DMS79 (cell line): ENCODE data around the gene KHDC3L.
"Not testable (repeated sequence)": the region's sequence is repeated elsewhere in the genome, so short reads cannot be mapped to it uniquely, and the experiment has no call there.

Experiments
- DNase-seq: peaks from one replicate; lab custom pipeline; 2025; lab: John Stamatoyannopoulos, UW

Gene KHDC3L

DNA sequence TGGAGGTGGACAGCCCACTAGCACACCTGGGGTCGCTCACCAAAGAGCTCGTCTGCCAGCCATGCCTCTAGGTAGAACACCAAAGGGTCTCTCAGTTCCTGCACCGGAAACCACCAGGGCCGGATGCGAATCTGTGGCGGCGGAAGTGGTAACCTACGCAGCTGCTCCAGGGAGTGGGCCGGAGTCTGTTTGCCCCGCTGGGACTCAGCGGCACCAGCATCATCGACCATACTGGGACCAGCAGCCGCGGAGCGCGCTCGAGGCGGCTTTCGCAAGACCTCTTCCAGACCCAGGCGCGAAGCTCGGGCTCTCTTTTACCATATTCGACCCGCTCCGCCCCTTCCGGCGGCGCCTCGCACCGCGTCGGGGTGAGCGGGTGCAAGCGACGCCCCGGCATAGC is 7.1 kb downstream of the KHDC3L start, which contains the start of gene OOEP:
OOEP (minus strand) TSS at position 335 of the 400 bp plus-strand sequence; CDS start at position 230, 105 bp downstream.
- no peak for DNase-seq

DNA sequence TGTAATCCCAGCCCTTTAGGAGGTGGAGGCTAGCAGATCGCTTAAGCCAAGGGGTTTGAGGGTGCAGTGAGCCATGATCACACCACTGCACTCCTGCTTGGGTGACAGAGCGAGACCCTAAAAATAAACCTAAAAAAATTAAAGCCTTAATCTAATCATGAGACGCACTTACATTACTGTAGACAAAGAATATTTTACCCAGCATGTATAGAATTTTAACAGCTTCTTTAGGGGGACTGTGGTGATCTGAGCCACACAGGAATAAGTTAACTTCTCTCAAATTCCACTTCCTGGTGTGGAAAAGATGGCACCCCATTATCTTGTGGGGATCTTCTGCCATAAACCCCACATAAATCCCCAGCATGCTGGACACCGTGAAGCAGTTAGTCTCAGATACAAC is 9.5 kb downstream of the KHDC3L start:
- DNase-seq = no peak

DNA sequence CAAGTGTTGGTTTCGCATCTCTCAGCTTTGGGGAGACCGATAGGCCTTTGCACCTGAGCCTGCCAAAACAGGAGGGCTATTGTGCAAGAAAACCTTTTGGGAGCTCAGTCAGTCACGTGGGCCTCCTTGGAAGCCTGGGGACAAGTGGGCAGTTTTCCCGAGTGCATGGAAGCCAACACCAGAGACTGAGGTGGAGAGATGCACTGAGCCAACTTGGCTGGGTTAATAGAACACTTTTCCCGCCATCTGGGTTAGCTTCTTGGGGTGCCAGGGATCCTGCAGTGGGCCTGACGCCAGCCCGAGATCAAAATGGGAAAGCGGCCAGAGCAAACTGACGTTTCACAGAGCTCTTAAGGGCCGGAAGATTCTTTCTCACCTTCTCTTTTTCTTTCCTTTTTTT is 10.1 kb downstream of the KHDC3L start:
- DNase-seq = no peak

DNA sequence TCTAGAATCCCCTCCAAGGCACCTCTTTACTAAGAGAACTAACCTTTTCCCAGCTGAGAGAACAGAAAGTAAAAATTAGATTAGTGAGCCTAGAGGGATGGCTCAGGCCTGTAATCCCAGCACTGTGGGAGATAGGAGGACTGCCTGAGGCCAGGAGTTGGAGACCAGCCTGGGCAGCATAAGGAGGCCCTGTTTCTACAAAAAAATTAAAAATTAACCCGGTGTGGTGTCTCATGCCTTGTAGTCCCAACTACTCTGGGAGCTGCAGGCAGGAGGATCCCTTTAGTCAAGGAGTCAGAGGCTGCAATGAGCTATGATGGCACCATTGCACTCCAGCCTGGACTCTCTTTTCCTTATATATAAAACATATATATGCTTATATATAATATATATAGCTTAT is 12.8 kb downstream of the KHDC3L start:
- no peak for DNase-seq

DNA sequence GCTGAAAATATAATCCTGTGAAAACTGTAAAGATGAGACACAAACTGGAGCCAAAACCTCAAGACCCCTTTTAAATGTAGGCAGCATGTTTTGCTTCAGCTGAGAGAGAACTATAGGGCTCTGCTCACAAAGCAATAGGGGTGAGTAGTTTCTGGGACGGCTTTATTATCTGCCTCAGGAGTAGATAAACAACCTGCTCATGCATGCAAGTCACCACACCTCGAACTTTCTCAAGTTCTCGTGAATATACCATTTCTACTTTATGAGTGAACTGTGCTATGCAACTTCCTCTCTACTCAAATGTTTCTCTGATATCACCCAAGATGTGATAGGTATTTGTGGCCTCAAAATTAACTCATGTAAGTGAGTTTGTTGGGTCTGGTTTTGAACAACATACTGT is 14.8 kb downstream of the KHDC3L start:
- no peak for DNase-seq

DNA sequence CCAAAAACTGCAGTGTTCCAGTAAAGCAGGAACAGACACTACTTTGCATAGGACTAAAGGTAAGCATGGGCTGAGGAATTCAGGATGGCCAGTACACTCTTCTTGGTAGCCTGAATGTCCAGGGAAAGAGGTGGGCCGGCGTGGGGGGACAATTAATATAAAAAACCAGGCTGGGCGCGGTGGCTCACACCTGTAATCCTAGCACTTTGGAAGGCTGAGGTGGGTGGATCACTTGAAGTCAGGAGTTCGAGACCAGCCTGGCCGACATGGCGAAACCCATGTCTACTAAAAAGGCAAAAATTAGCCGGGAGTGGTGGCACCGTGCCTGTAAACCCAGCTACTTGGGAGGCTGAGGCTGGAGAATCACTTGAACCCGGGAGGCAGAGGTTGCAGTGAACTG is 19.1 kb downstream of the KHDC3L start:
- not testable (repeated sequence) for DNase-seq

DNA sequence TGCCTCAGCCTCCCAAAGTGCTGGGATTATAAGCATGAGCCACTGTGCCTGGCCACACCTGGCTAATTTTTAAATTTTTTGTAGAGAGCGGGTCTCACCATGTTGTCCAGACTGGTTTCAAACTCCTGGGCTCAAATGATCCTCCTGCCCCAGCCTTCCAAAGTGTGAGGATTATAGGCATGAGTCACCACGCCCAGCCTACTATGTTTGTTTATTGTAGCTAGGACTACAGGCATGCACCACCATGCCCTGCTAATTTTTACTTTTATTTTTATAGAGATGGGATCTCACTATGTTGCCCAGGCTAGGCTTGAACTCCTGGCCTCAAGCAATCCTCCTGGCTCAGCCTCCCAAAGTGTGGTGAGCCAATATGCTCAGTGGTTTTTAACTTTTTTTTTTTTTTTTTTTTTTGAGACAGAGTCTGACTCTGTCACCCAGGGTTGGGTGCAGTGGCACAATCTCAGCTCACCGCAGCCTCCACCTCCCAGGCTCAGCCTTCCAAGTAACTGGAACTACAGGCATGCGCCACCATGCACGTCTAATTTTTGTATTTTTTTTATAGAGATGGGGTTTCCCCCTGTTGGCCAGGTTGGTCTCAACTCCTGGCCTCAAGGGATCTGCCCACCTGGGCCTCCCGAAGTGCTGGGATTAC is 20.1 kb downstream of the KHDC3L start:
- DNase-seq = no peak

DNA sequence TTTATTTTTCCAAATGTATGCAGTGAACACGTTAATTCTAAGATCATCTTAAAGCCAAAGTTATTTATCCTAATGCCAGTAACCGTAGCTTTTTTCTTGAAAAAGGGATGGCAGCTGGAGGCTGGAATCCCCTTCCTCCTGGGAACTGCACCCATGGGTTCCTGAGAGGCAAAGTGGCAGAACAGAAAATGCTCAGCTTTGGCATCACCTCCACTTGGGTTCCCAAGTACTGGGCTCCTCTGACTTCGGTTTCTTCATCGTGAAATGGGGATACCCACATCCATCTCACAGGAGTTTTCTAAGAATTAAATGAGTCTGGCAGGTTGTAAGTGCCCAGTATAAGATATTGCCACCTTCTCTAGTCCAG is 26.0 kb downstream of the KHDC3L start:
- DNase-seq = no peak

DNA sequence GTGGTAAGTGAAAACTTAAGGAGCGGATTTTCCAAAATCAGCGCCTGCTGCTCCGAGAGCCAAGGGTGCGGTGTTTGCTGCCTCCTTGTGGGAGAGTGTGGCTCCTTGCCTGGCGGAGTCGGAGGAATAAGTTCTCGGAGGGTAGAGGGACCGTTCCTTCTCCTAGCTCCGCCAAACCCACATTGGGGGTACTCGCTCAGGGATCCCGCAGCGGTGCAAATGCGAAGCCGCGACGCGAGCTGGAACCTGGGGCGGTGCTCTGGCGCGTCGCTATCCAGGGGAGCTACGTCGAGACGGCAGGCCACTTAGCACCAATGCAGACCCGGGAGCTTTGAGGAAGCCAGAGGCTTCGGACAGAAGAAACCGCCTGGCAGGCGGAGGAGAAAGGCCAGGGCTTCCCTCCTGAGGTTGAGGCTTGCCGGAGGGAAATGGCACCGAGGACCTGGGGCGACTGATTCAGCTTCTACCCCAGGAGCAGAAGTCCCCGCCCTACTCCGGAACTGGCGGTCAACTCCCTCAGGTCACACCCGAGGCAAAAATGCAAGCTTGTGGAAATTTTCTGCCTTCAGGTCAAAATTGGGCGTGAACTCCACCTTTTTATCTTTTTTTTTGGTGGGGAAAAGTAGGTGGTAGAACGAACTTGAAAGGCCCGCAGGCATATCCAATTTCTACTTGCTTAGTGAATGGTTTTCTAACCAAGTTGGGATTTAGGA is 26.5 kb downstream of the KHDC3L start:
- DNase-seq = peak; percentile 34

DNA sequence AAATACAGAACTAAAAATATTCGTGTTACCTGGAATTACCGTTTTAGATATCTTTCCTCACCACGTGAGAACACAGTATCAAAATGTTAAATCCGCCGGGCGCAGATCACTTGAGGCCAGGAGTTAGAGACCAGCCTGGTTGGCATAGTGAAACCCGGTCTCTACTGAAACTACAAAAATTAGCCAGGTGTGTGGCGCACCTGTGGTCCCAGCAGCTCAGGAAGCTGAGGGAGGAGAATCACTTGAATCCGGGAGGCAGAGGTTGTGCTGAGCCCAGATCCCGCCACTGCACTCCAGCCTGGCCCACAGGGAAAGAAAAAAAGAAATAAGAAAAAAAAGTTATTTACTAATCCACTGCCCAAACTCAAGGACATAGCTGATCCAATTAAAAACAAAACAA is 27.4 kb downstream of the KHDC3L start:
- no peak for DNase-seq

DNA sequence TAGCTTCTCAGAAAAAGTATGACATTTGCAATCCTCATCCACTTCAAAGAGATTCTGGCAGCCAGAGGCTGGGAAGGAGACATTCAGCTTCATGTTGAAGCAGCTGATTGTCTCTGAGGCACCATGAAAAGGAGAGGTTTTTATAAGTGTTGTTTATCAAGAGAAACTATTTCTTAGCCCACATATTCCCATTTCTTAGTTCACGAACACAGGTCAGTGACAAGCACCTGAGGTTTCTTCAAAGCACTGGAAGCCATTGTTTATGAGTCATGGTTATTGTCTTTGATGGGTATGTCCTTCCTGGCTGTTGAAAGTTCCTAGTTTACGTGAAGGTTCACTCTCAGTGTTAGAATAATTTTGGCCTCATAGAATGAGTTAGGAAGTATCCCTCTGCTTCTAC is 29.2 kb downstream of the KHDC3L start:
- DNase-seq = no peak

DNA sequence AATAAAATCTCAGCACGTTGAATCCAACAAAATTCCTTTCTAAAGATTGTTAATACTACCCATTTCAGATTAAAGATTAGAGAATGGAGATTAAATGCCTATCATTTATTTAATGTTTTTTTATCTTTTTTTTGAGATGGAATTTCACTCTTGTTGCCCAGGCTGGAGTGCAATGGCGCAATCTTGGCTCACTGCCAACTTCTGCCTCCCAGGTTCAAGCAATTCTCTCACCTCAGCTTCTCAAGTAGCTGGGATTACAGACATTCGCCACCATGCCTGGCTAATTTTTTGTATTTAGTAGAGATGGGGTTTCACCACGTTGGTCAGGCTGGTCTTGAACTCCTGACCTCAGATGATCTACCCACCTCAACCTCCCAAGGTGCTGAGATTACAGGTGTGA is 29.7 kb downstream of the KHDC3L start:
- DNase-seq = not testable (repeated sequence)

DNA sequence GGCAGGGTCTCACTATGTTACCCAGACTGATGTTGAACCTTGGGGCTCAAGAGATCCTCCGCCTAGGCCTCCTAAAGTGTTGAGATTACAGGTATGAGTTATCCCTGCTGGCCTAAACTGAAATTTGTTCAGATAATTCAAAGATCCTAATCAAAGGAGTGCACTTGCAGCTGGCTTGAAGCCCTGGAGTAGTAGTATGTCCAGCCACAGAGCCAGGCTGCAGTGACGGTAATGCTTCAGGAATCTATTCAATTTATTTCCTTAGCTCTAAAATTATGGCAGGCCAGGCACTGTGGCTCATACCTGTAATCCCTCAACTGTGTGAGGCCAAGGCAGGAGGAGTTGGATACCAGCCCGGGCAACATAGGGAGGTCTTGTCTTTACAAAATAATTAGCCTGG is 30.8 kb downstream of the KHDC3L start:
- no peak for DNase-seq

DNA sequence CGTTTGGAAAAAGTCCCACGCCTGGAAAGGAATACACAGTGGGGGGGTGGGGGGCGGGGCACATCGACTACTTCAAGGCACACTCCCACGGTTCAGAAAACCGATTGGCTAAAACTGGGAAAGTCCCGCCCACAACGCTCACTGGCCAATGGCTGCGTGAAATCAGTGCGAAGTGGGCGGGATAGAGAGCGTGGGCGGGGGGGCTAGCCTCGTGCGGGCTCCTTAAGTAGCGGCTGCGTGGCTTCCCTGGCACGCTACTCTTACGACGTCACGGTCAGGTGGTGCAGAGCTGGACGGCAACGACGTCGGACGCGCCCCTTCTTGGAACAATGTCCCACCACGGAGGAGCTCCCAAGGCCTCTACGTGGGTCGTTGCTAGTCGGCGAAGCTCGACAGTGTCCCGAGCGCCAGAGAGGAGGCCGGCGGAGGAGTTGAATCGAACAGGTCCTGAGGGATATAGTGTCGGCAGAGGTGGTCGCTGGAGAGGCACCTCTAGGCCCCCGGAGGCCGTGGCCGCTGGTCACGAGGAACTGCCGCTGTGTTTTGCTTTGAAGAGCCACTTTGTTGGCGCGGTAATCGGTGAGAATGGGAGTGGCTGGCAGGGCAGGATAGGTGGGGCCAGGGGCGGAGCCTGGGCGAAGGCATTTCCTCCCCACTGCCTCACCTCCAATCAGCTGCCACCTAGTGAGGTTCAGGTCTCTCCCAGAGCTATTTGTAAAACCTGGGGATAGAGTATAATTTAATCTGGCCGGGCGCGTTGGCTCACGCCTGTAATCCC is 32.3 kb downstream of the KHDC3L start, which contains the start of gene DDX43:
DDX43 (plus strand) TSS at position 252 of the 778 bp plus-strand sequence; CDS start at position 330, 78 bp downstream.
- DNase-seq = peak; percentile 66

DNA sequence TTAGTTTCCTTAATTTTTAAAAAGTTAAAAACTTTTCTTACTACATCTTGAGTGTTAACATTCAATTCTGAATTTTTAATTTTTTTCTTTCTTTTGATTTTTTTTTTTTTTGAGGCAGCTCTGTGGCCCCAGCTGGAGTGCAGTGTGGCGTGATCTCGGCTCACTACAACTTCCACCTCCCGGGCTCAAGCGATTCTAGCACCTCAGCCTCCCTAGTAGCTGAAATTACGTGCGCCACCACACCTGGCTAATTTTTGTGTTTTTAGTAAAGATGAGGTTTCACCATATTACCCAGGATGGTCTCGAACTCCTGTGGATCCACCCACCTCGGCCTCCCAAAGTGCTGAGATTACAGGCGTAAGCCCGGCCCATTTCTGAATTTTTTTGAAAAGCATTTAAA is 33.4 kb downstream of the KHDC3L start:
- no peak for DNase-seq

DNA sequence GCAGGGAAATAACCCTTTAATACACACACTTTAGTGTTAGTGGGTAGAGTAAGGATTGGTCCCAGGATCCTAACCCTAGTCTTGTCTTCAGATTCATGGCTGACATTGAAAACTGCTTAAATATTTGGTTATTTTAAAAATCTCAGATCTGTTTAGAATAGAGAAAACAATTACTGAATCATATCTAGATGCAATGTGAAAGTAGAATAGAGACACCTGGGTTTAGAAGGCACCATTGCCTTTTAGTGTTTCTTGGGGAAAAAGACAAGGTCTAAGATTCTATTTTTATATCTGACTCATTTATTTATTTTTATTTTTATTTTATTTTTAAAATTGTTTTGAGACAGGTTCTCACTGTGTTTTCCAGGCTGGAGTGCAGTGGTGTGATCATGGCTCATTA is 38.2 kb downstream of the KHDC3L start:
- no peak for DNase-seq

DNA sequence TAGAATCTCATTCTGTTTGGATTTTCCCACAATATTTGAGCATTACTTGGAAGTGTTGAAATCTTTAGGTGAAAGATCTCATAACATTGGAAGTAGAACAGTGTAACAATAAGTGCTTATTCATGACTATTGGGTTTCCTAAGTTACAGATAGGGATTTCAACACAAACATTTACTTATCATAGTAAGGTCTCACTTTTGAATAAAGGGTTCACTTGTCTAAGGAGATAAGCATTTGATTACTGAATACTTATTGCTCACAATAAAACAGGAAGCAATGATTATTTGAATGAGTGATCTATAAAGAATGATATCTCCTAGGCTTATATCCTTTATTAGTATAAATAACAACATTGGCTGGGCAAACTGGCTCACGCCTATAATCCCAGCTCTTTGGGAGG is 46.9 kb downstream of the KHDC3L start:
- DNase-seq = no peak

DNA sequence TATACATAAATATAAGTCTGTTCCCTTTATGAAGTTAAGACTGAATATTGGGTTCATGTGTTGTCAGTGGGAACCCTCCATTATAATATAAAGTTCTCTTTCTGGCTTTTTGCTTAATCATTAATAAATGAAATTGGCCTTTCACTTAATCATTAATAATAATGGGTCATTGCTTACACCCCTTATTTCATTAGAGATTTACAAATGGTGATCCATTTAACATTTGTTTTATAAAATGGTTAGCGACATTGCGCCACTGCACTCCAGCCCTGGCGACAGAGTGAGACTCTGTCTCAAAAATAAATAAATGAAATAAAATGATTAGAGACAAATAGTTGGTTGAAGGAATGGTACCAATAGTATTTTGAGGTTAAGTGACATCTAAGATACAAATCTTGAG is 50.6 kb downstream of the KHDC3L start:
- no peak for DNase-seq
